Measurements from ENCODE around the gene MYPOP.

DNA sequence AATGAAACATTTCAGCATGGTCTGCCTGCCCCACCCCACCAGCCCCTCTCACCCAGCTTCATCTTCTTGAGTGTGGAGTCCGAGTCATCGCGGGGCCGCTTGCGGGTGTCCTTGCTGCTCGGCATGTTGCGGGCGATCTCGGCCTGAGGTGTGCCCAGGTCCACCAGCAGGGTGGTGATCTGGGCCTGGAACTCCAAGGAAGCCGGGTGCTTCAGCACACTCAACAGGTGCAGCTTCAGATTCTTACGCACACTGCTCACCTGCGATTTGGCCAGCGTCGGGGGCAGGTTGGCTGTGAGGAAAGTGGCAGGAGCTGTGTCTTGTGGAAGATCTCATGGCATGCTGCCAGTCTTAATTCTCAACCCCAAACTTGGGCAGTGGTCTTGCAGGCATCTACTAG, 60.2 kb downstream of the MYPOP start:
- TF ChIP-seq, protein P1, sequence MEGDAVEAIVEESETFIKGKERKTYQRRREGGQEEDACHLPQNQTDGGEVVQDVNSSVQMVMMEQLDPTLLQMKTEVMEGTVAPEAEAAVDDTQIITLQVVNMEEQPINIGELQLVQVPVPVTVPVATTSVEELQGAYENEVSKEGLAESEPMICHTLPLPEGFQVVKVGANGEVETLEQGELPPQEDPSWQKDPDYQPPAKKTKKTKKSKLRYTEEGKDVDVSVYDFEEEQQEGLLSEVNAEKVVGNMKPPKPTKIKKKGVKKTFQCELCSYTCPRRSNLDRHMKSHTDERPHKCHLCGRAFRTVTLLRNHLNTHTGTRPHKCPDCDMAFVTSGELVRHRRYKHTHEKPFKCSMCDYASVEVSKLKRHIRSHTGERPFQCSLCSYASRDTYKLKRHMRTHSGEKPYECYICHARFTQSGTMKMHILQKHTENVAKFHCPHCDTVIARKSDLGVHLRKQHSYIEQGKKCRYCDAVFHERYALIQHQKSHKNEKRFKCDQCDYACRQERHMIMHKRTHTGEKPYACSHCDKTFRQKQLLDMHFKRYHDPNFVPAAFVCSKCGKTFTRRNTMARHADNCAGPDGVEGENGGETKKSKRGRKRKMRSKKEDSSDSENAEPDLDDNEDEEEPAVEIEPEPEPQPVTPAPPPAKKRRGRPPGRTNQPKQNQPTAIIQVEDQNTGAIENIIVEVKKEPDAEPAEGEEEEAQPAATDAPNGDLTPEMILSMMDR (IDR thresholded peaks at IDR 0.05) = no peak
- TF ChIP-seq POLR2A (IDR thresholded peaks at IDR 0.05) = no peak

Measured in adrenal gland (tissue), 5 donors.